Neural cell (in vitro differentiated cells): ENCODE measurements around the gene PFKFB3. TPM values are rescaled to one million over a fixed set of nuclear protein-coding genes. Genes with fewer than 3 reads are reported as not detected.

Experiments
- H2AFZ ChIP-seq: fragments of 200-600, 300-800 bp; sonication (generic), shearing (Covaris generic); 2 replicates; pipeline ENCODE4 v1.6.0; 2014; ENCODE audit warnings: low read depth, mild to moderate bottlenecking, antibody characterized with exemption, low read length, moderate library complexity
- H3F3A ChIP-seq: fragments of 200-600 bp; shearing (Covaris generic); 2 replicates; pipeline ENCODE4 v1.6.1; 2016; ENCODE audit warnings: mild to moderate bottlenecking, moderate library complexity, mixed read lengths, antibody characterized with exemption, low read length; ENCODE audit not compliant: insufficient read depth, poor library complexity, severe bottlenecking
- H3K27ac ChIP-seq: fragments of 200-600, 300-800 bp; sonication (generic), shearing (Covaris generic); 2 replicates; pipeline ENCODE4 v1.5.1; 2014; ENCODE audit warnings: mild to moderate bottlenecking, low read length, moderate library complexity
- H3K27me3 ChIP-seq: fragments of 300-800, 200-600 bp; sonication (generic), shearing (Covaris generic); 2 replicates; pipeline ENCODE4 v1.6.0; 2014; ENCODE audit warnings: mild to moderate bottlenecking, low read depth, low read length, moderate library complexity; ENCODE audit not compliant: insufficient read depth
- H3K36me3 ChIP-seq: fragments of 300-800, 200-600 bp; sonication (generic), shearing (Covaris generic); 2 replicates; pipeline ENCODE4 v1.5.1; 2014; ENCODE audit warnings: mild to moderate bottlenecking, antibody characterized with exemption, low read length, moderate library complexity; ENCODE audit not compliant: insufficient read depth
- H3K4me2 ChIP-seq: fragments of 300-800, 200-600 bp; sonication (generic), shearing (Covaris generic); 2 replicates; pipeline ENCODE4 v1.6.0; 2014; ENCODE audit warnings: mild to moderate bottlenecking, low read length
- H3K4me3 ChIP-seq: fragments of 300-800, 200-600 bp; sonication (generic), shearing (Covaris generic); 2 replicates; pipeline ENCODE4 v1.5.1; 2014; ENCODE audit warnings: mild to moderate bottlenecking, low read length, moderate library complexity
- H3K79me2 ChIP-seq: fragments of 200-600 bp; shearing (Covaris generic); replicated peaks from 2 replicates; pipeline ENCODE4 v1.6.0; 2014; ENCODE audit warnings: mild to moderate bottlenecking, low read length, moderate library complexity; ENCODE audit not compliant: insufficient read depth
- H3K9ac ChIP-seq: fragments of 300-800, 200-600 bp; sonication (generic), shearing (Covaris generic); 2 replicates; pipeline ENCODE4 v1.6.1; 2016; ENCODE audit warnings: mild to moderate bottlenecking, low read length, mixed read lengths
- H3K9me2 ChIP-seq: fragments of 200-600 bp; shearing (Covaris generic); 2 replicates; pipeline ENCODE4 v1.6.1; 2016; ENCODE audit warnings: mild to moderate bottlenecking, low read length, mixed read lengths; ENCODE audit not compliant: insufficient read depth
- H3K9me3 ChIP-seq: fragments of 200-600, 300-800 bp; sonication (generic), shearing (Covaris generic); 2 replicates; pipeline ENCODE4 v1.6.1; 2016; ENCODE audit warnings: mild to moderate bottlenecking, mixed run types, low read length, moderate library complexity, mixed read lengths
- H4K20me1 ChIP-seq: fragments of 200-600 bp; shearing (Covaris generic); 2 replicates; pipeline ENCODE4 v1.6.1; 2016; ENCODE audit warnings: mild to moderate bottlenecking, mixed run types; ENCODE audit not compliant: insufficient read depth
- CTCF ChIP-seq: fragments of 450-650 bp; IDR thresholded peaks from 2 replicates; pipeline ENCODE4 v1.5.1; 2014; ENCODE audit warnings: antibody characterized with exemption, mild to moderate bottlenecking, moderate library complexity; ENCODE audit not compliant: poor library complexity, severe bottlenecking
- EP300 ChIP-seq: fragments of 450-650 bp; conservative IDR thresholded peaks from 2 replicates; pipeline ENCODE4 v1.6.1; 2014; ENCODE audit warnings: antibody characterized with exemption, mild to moderate bottlenecking, moderate library complexity; ENCODE audit not compliant: poor library complexity, severe bottlenecking
- EZH2 ChIP-seq: fragments of 200-600, 300-800 bp; shearing (Covaris generic), sonication (generic); IDR thresholded peaks from 2 replicates; pipeline ENCODE4 v1.6.1; 2014; ENCODE audit warnings: antibody characterized with exemption, low read length, borderline replicate concordance, mild to moderate bottlenecking; ENCODE audit not compliant: insufficient read depth, poor library complexity, severe bottlenecking
- MXI1 ChIP-seq: fragments of 450-650 bp; conservative IDR thresholded peaks from 2 replicates; pipeline ENCODE4 v1.6.1; 2014; ENCODE audit warnings: antibody characterized with exemption, mild to moderate bottlenecking; ENCODE audit not compliant: poor library complexity, severe bottlenecking
- POLR2AphosphoS5 ChIP-seq: IDR thresholded peaks from 2 replicates; pipeline ENCODE4 v1.6.1; 2012
- RAD21 ChIP-seq: fragments of 450-650 bp; conservative IDR thresholded peaks from 2 replicates; pipeline ENCODE4 v1.6.1; 2014; ENCODE audit warnings: antibody characterized with exemption, mild to moderate bottlenecking, moderate library complexity
- REST ChIP-seq: IDR thresholded peaks from 2 replicates; pipeline ENCODE4 v1.6.1; 2012; ENCODE audit warnings: borderline replicate concordance
- SMC3 ChIP-seq: fragments of 450-650 bp; conservative IDR thresholded peaks from 2 replicates; pipeline ENCODE4 v1.6.1; 2014; ENCODE audit warnings: antibody characterized with exemption, mild to moderate bottlenecking, moderate library complexity; ENCODE audit not compliant: poor library complexity
- TAF1 ChIP-seq: IDR thresholded peaks from 2 replicates; pipeline ENCODE4 v1.6.1; 2012; ENCODE audit warnings: low read depth
- polyA plus RNA-seq: library from polyadenylated mRNA; depleted of rRNA; stranded (reverse); fragments of >200 nt; gene quantifications from 2 replicates; pipeline ENCODE4 v1.2.3, GENCODE V29; 2014

Gene PFKFB3
- polyA plus RNA-seq, 1 donor from 2014 or later: 33.4 TPM

- Histone ChIP-seq H3K4me3 (no peak overlapping the region), H3K9ac (no peak overlapping the region), H3K4me2 (no peak overlapping the region), H3K9me3 (no peaks in the 10 kb centered on the region), H4K20me1 (no peaks in the 10 kb centered on the region), H3K36me3 (no peaks in the 10 kb centered on the region), H3K79me2 (no peaks in the 10 kb centered on the region), H2AFZ (no peak overlapping the region), H3K27ac (no peak overlapping the region), H3K9me2 (no peaks in the 10 kb centered on the region), H3F3A (no peaks in the 10 kb centered on the region), H3K27me3 (no peaks in the 10 kb centered on the region)
- TF ChIP-seq TAF1: no peak
Measured at GRCh38 chr10:6267941-6268340, 65.2 kb downstream of the PFKFB3 start.

- no peak overlapping the region for H2AFZ ChIP-seq
- no peaks in the 10 kb centered on the region for H3F3A ChIP-seq
- no peak overlapping the region for H3K4me2 ChIP-seq
- no peaks in the 10 kb centered on the region for H3K9me2 ChIP-seq
- H3K9ac ChIP-seq: no peak overlapping the region
- H4K20me1 ChIP-seq: no peaks in the 10 kb centered on the region
- no peaks in the 10 kb centered on the region for H3K36me3 ChIP-seq
- H3K27me3 ChIP-seq: no peaks in the 10 kb centered on the region
- no peak overlapping the region for H3K4me3 ChIP-seq
- no peaks in the 10 kb centered on the region for H3K79me2 ChIP-seq
- H3K9me3 ChIP-seq: no peaks in the 10 kb centered on the region
- H3K27ac ChIP-seq: no peak overlapping the region
- TF ChIP-seq TAF1 (no peak), POLR2AphosphoS5 (no peak), CTCF (no peak), REST (no peak), RAD21 (no peak), EZH2 (no peak), MXI1 (no peak), EP300 (no peak), SMC3 (no peak)
Measured at GRCh38 chr10:6269432-6269831, 66.7 kb downstream of the PFKFB3 start.
